ENCODE measurements around the gene VPS16. TPM values are rescaled to one million over a fixed set of nuclear protein-coding genes. Genes with fewer than 3 reads are reported as not detected.

VPS16 gene
- total RNA-seq, 4 donors from 2014 or later: 22.0 to 37.5 (median 30.2) TPM

DNA sequence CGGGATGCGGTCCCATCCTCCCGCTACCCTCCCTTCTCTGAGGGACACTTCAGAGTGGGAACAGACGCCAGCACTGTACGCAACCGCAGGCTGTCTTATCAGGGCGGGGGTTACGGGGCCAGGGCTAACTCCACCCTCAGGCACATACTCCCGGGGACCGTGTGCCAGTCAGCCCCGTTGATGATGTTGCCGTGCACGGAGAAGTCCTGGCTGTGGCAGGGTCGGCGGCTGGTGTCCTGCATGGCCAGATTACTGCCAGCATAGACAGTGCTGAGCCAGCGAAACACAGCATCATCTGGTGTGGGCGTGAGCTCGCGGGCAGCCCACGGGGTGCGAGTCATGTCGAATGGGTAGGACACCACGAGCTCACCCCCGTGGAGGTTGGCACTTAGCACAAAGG, 45.1 kb upstream of the VPS16 start:
- no CpG with 5 or more reads among the region's 24 CpGs for WGBS
- TF ChIP-seq POLR2AphosphoS5 (IDR thresholded peaks at IDR 0.05) (no peak), POLR2A (IDR thresholded peaks at IDR 0.05; ENCODE audit: low read depth) (no peak), EP300 (IDR thresholded peaks at IDR 0.05) (no peak)
- TF ChIP-seq, protein P1, sequence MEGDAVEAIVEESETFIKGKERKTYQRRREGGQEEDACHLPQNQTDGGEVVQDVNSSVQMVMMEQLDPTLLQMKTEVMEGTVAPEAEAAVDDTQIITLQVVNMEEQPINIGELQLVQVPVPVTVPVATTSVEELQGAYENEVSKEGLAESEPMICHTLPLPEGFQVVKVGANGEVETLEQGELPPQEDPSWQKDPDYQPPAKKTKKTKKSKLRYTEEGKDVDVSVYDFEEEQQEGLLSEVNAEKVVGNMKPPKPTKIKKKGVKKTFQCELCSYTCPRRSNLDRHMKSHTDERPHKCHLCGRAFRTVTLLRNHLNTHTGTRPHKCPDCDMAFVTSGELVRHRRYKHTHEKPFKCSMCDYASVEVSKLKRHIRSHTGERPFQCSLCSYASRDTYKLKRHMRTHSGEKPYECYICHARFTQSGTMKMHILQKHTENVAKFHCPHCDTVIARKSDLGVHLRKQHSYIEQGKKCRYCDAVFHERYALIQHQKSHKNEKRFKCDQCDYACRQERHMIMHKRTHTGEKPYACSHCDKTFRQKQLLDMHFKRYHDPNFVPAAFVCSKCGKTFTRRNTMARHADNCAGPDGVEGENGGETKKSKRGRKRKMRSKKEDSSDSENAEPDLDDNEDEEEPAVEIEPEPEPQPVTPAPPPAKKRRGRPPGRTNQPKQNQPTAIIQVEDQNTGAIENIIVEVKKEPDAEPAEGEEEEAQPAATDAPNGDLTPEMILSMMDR (IDR thresholded peaks at IDR 0.05): no peak
- intact Hi-C loops (cut with DNase I): no loop called here
- no peak for DNase-seq (ENCODE audit: extremely low spot score)
- Histone ChIP-seq H3K4me3 (no peak overlapping the region), H3K27ac (replicated peaks in 1 of 4) (no peak overlapping the region), H3K36me3 (no peaks in the 10 kb centered on the region), H3K27me3 (peaks cover 0 to 73% (median 11%) of the 10 kb centered on the region in 4 donors), H3K9me3 (no peaks in the 10 kb centered on the region), H3K4me1 (peaks cover 0 to 15% (median 13%) of the 10 kb centered on the region in 4 donors)

- intact Hi-C loops (cut with DNase I): no loop called here
- no peak for DNase-seq (ENCODE audit: extremely low spot score)
These were observed 44.4 kb upstream of the VPS16 start for GRCh38 chr20:2796011-2796660.

GRCh38 chr20:2797136-2797983, 43.2 kb upstream of the VPS16 start:
- Histone ChIP-seq H3K4me1 (peaks cover 0 to 25% (median 20%) of the 10 kb centered on the region in 4 donors), H3K4me3 (no peak overlapping the region), H3K9me3 (no peaks in the 10 kb centered on the region), H3K27me3 (peaks cover 0 to 89% (median 20%) of the 10 kb centered on the region in 4 donors), H3K27ac (replicated peaks in 1 of 4) (no peak overlapping the region), H3K36me3 (no peaks in the 10 kb centered on the region)
- TF ChIP-seq POLR2A (IDR thresholded peaks at IDR 0.05; ENCODE audit: low read depth) (no peak), POLR2AphosphoS5 (IDR thresholded peaks at IDR 0.05) (no peak), EP300 (IDR thresholded peaks at IDR 0.05) (no peak)
- TF ChIP-seq, protein P1 (IDR thresholded peaks at IDR 0.05): no peak
- WGBS: 80% methylated on average over 10 of the region's 16 CpGs
- intact Hi-C loops (cut with DNase I): no loop called here
- no peak for DNase-seq (ENCODE audit: extremely low spot score)

More at GRCh38 chr20:2796011-2796660, 44.4 kb upstream of the VPS16 start:
- Histone ChIP-seq H3K4me3 (no peak overlapping the region), H3K27ac (replicated peaks in 1 of 4) (no peak overlapping the region), H3K9me3 (no peaks in the 10 kb centered on the region), H3K36me3 (no peaks in the 10 kb centered on the region), H3K4me1 (peaks cover 0 to 22% (median 18%) of the 10 kb centered on the region in 4 donors), H3K27me3 (peaks cover 0 to 77% (median 18%) of the 10 kb centered on the region in 4 donors)
- WGBS: 91% methylated on average over 9 of the region's 20 CpGs
- no peak for TF ChIP-seq EP300 (IDR thresholded peaks at IDR 0.05)
- TF ChIP-seq POLR2AphosphoS5 (IDR thresholded peaks at IDR 0.05): no peak
- TF ChIP-seq POLR2A (IDR thresholded peaks at IDR 0.05; ENCODE audit: low read depth): no peak
- TF ChIP-seq, protein P1 (IDR thresholded peaks at IDR 0.05): no peak

DNA sequence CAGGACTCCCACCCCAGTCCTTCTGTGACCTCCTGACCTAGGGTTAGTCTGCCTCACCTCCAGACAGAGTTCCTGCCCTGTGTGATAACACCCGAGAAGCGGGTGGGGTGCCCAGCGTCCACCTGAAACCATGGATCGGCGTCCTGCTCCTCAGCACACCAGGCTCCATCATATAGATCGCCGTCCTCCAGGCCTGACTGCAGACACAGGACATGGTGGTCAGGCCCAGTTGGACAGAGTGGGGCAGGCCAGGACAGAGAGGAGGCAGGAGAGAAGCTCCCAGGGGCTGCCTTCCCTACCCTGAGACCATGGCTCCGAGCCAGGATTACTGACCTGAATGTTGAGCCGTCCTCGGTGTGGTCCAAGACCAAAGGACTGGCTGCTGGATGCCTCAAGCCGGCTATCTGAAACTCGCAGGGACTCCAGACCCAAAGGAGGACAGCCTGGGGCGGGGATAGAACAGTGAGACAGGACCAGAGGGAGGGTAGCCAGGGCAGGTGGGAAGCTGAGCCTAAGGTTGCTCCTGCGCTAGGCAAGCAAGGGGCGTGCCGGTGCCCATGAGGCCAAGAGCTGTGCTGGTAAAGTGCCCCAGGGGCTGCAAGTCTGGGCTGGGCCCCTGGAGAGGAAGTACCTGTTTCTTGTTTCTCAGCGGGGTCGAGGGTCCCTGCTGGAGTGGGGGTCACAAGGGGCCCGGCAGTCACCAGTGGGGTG, 42.3 kb upstream of the VPS16 start:
- no peak for TF ChIP-seq POLR2AphosphoS5 (IDR thresholded peaks at IDR 0.05)
- TF ChIP-seq, protein P1 (IDR thresholded peaks at IDR 0.05): no peak
- TF ChIP-seq EP300 (IDR thresholded peaks at IDR 0.05): no peak
- no peak for TF ChIP-seq POLR2A (IDR thresholded peaks at IDR 0.05; ENCODE audit: low read depth)
- H3K4me1 ChIP-seq: peaks cover 0 to 25% (median 20%) of the 10 kb centered on the region in 4 donors
- no peak for DNase-seq (ENCODE audit: extremely low spot score)
- H3K36me3 ChIP-seq: no peaks in the 10 kb centered on the region
- peaks cover 0 to 93% (median 20%) of the 10 kb centered on the region in 4 donors for H3K27me3 ChIP-seq
- no peak overlapping the region for H3K4me3 ChIP-seq
- no peak overlapping the region for H3K27ac ChIP-seq (replicated peaks in 1 of 4)
- WGBS: 91% methylated on average over 17 of the region's 19 CpGs
- no peaks in the 10 kb centered on the region for H3K9me3 ChIP-seq
- intact Hi-C loops (cut with DNase I): no loop called here
